PC-3 (cell line): ENCODE data around the gene COL6A2. TPM values are rescaled to one million over a fixed set of nuclear protein-coding genes. Genes with fewer than 3 reads are reported as not detected.
A peak's percentile ranks its signal among the peaks of the same experiment; 100 is the strongest.

Experiments used
- ATAC-seq: fragments of 200-7000 bp; cut with Tn5 transposase; 2 replicates; pipeline ENCODE4 v1.9.1; 2020; ENCODE audit warnings: mild to moderate bottlenecking, moderate library complexity
- BruUV-seq: library from RNA; stranded (reverse); fragments of 400-500 nt; replicated peaks from 2 replicates; lab custom pipeline; 2021; lab: Mats Ljungman, UMichigan
- CTCF ChIA-PET: fragments of 300-600 bp; sonication (Branson Sonifier 250); formaldehyde crosslinking; loops from one replicate; lab custom pipeline; 2022; ENCODE audit warnings: antibody characterized with exemption; lab: Charles Lee
- POLR2A ChIA-PET: fragments of 300-600 bp; sonication (Branson Sonifier 250); formaldehyde crosslinking; loops from one replicate; lab custom pipeline; 2022; ENCODE audit warnings: antibody characterized with exemption; ENCODE audit not compliant: unreplicated experiment; lab: Charles Lee
- DNase-seq: peaks from one replicate; pipeline ENCODE4 v3.0.0-alpha.2; 2015
- H2AFZ ChIP-seq: fragments of 300-600 bp; sonication (generic); 2 replicates; pipeline ENCODE4 v1.6.0; 2016; ENCODE audit warnings: antibody characterized with exemption, low read length
- H3F3A ChIP-seq: fragments of 300-600 bp; sonication (generic); one replicate; pipeline ENCODE4 v1.6.0; 2017; ENCODE audit warnings: antibody characterized with exemption, low read length, control low read depth, mild to moderate bottlenecking; ENCODE audit not compliant: unreplicated experiment
- H3K27ac ChIP-seq: fragments of 300-600 bp; sonication (generic); 2 replicates; pipeline ENCODE4 v1.5.1; 2016; ENCODE audit warnings: mild to moderate bottlenecking, low read length
- H3K27me3 ChIP-seq: fragments of 300-600 bp; sonication (generic); 2 replicates; pipeline ENCODE4 v1.6.1; 2016; ENCODE audit warnings: low read length, mixed read lengths
- H3K36me3 ChIP-seq: fragments of 300-600 bp; sonication (generic); 2 replicates; pipeline ENCODE4 v1.6.1; 2016; ENCODE audit warnings: low read depth, mixed run types, low read length, mixed read lengths
- H3K4me1 ChIP-seq: fragments of 300-600 bp; sonication (generic); 2 replicates; pipeline ENCODE4 v1.5.1; 2016; ENCODE audit warnings: low read length; ENCODE audit not compliant: insufficient read depth
- H3K4me2 ChIP-seq: fragments of 300-600 bp; sonication (generic); 2 replicates; pipeline ENCODE4 v1.6.0; 2016; ENCODE audit warnings: low read length
- H3K4me3 ChIP-seq: fragments of 300-600 bp; sonication (generic); 2 replicates; pipeline ENCODE4 v1.5.1; 2016; ENCODE audit warnings: mild to moderate bottlenecking, low read length, mixed read lengths
- H3K79me2 ChIP-seq: fragments of 300-600 bp; sonication (generic); 2 replicates; pipeline ENCODE4 v1.6.1; 2017; ENCODE audit warnings: low read length, mixed read lengths
- H3K9ac ChIP-seq: fragments of 300-600 bp; sonication (generic); 2 replicates; pipeline ENCODE4 v1.6.0; 2016; ENCODE audit warnings: mild to moderate bottlenecking, low read length
- H3K9me2 ChIP-seq: fragments of 300-600 bp; sonication (generic); replicated peaks from 2 replicates; pipeline ENCODE4 v1.6.1; 2016; ENCODE audit warnings: mixed run types, low read length, mixed read lengths
- H3K9me3 ChIP-seq: fragments of 300-600 bp; sonication (generic); 2 replicates; pipeline ENCODE4 v1.6.1; 2016; ENCODE audit warnings: low read length, mixed read lengths
- H4K20me1 ChIP-seq: fragments of 300-600 bp; sonication (generic); 2 replicates; pipeline ENCODE4 v1.6.1; 2016; ENCODE audit warnings: low read length, mixed read lengths
- CTCF ChIP-seq: fragments of 300-600 bp; sonication (generic); conservative IDR thresholded peaks from 2 replicates; pipeline ENCODE4 v1.5.1; 2017; ENCODE audit warnings: antibody characterized with exemption, low read depth, mild to moderate bottlenecking, low read length
- EZH2 ChIP-seq: fragments of 300-600 bp; sonication (generic); IDR thresholded peaks from one replicate; pipeline ENCODE4 v1.6.1; 2017; ENCODE audit warnings: antibody characterized with exemption, mild to moderate bottlenecking, low read length; ENCODE audit not compliant: unreplicated experiment
- EZH2phosphoT487 ChIP-seq: fragments of 300-600 bp; sonication (generic); IDR thresholded peaks from 2 replicates; pipeline ENCODE4 v1.6.1; 2018; ENCODE audit warnings: mild to moderate bottlenecking, antibody characterized with exemption, low read length, borderline replicate concordance
- intact Hi-C: fragments of 100-400 bp; cut with micrococcal nuclease; formaldehyde crosslinking; loops from 2 replicates; pipeline ENCODE4 v1.9.0; 2023
- total RNA-seq: library from RNA; depleted of rRNA; stranded (reverse); fragments of >200 nt; gene quantifications from 2 replicates; pipeline ENCODE4 v1.2.3, GENCODE V29; 2014

Gene COL6A2
- total RNA-seq, 1 experiment from 2014 or later = 521 TPM

GRCh38 chr21:46078322-46078977, 19.5 kb upstream of the COL6A2 start:
- H4K20me1 ChIP-seq = no peaks in the 10 kb centered on the region
- intact Hi-C loops = no loop called here
- no peaks in the 10 kb centered on the region for H3K36me3 ChIP-seq
- BruUV-seq = no TSS peak
- peak overlapping the region; percentile 81 for H3K27ac ChIP-seq
- TF ChIP-seq EZH2phosphoT487 (no peak), CTCF (no peak), EZH2 (no peak)
- no peaks in the 10 kb centered on the region for H3F3A ChIP-seq
- no peaks in the 10 kb centered on the region for H3K9me2 ChIP-seq
- H3K4me2 ChIP-seq = no peak overlapping the region
- H3K4me1 ChIP-seq = peaks cover 21% of the 10 kb centered on the region
- POLR2A ChIA-PET = no interaction called here
- ATAC-seq (no peak), DNase-seq (no peak)
- peak overlapping the region; percentile 60 for H3K9ac ChIP-seq
- H3K4me3 ChIP-seq = no peak overlapping the region
- no peaks in the 10 kb centered on the region for H3K27me3 ChIP-seq
- CTCF ChIA-PET = no interaction called here
- H2AFZ ChIP-seq = no peak overlapping the region
- H3K9me3 ChIP-seq = no peaks in the 10 kb centered on the region
- H3K79me2 ChIP-seq = no peaks in the 10 kb centered on the region

- no peaks in the 10 kb centered on the region for H3K79me2 ChIP-seq
- H3F3A ChIP-seq = no peaks in the 10 kb centered on the region
- DNase-seq (no peak), ATAC-seq (no peak)
- CTCF ChIA-PET = no interaction called here
- H4K20me1 ChIP-seq = no peaks in the 10 kb centered on the region
- no peaks in the 10 kb centered on the region for H3K9me3 ChIP-seq
- H3K27ac ChIP-seq = peak overlapping the region; percentile 81
- POLR2A ChIA-PET = no interaction called here
- peaks cover 21% of the 10 kb centered on the region for H3K4me1 ChIP-seq
- intact Hi-C loops = no loop called here
- H3K9me2 ChIP-seq = no peaks in the 10 kb centered on the region
- H3K36me3 ChIP-seq = no peaks in the 10 kb centered on the region
- no peak overlapping the region for H3K4me3 ChIP-seq
- TF ChIP-seq EZH2phosphoT487 = no peak
- no peak for TF ChIP-seq EZH2
- no peak for TF ChIP-seq CTCF
- no peaks in the 10 kb centered on the region for H3K27me3 ChIP-seq
- H2AFZ ChIP-seq = no peak overlapping the region
- no peak overlapping the region for H3K4me2 ChIP-seq
- H3K9ac ChIP-seq = peak overlapping the region; percentile 60
- no TSS peak for BruUV-seq
Observed at GRCh38 chr21:46078978-46079351, 18.9 kb upstream of the COL6A2 start.

- no peaks in the 10 kb centered on the region for H3K9me2 ChIP-seq
- POLR2A ChIA-PET = no interaction called here
- no peaks in the 10 kb centered on the region for H3K79me2 ChIP-seq
- ATAC-seq (peak; percentile 65), DNase-seq (peak; percentile 38)
- H3K27ac ChIP-seq = peak overlapping the region; percentile 81
- intact Hi-C loops = no loop called here
- TF ChIP-seq EZH2phosphoT487 (no peak), EZH2 (no peak), CTCF (no peak)
- H3F3A ChIP-seq = no peaks in the 10 kb centered on the region
- CTCF ChIA-PET = no interaction called here
- H4K20me1 ChIP-seq = no peaks in the 10 kb centered on the region
- H3K4me2 ChIP-seq = no peak overlapping the region
- H3K9ac ChIP-seq = peak overlapping the region; percentile 64
- no peak overlapping the region for H3K4me3 ChIP-seq
- no peak overlapping the region for H2AFZ ChIP-seq
- no peaks in the 10 kb centered on the region for H3K9me3 ChIP-seq
- peaks cover 21% of the 10 kb centered on the region for H3K4me1 ChIP-seq
- H3K36me3 ChIP-seq = no peaks in the 10 kb centered on the region
- H3K27me3 ChIP-seq = no peaks in the 10 kb centered on the region
- BruUV-seq = no TSS peak
Observed at GRCh38 chr21:46079352-46080170, 18.4 kb upstream of the COL6A2 start.
